Stimulated activated CD8-positive, alpha-beta memory T cell treated with anti-CD3 and anti-CD28 coated beads, Interleukin-7, amount 100 ng/mL, for 4 hours (primary cell): ENCODE measurements around the gene SHD.
"Not testable (repeated sequence)": the region's sequence is repeated elsewhere in the genome, so short reads cannot be mapped to it uniquely, and the experiment has no call there.

Experiments used
- DNase-seq, 2 donors: peaks; one replicate each; pipeline ENCODE4 v3.0.0-alpha.2; 2020; ENCODE audit warnings: low read depth in 2 of 2

Gene SHD

GRCh38 chr19:4267101-4267900, 11.8 kb upstream of the SHD start:
- DNase-seq, result peak; percentile 15 to 30

GRCh38 chr19:4267901-4268815, 10.9 kb upstream of the SHD start:
- no peak for DNase-seq

DNA sequence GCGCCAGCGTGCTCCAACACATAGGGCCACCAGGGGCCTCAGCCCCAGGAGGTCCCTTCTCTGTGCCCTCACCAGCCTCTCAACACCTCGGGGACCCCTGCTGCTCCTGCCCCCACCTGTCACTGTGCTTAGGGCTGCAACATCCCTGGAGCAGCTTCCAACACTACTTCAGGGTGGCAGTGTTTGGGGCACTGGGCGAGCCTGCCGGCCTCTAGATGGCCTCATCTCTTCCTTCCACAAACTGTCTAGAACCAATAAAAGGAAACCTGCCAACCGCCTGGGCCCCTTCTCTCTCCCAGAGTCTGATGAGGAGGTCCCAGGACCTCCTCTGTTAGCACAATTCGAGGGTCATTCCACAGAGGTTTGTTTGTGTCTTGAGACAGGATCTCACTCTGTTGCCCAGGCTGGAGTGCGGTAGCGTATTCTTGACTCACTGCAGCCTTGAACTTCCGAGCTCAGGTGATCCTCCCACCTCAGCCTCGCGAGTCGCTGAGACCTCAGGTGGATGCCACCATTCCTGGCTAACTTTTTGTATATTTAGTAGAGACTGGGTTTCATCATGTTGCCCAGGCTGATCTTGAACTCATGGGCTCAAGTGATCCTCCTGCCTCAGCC, 10.1 kb upstream of the SHD start:
- DNase-seq, result no peak

- DNase-seq, result no peak
Observed at GRCh38 chr19:4272894-4273293, 6.2 kb upstream of the SHD start.

DNA sequence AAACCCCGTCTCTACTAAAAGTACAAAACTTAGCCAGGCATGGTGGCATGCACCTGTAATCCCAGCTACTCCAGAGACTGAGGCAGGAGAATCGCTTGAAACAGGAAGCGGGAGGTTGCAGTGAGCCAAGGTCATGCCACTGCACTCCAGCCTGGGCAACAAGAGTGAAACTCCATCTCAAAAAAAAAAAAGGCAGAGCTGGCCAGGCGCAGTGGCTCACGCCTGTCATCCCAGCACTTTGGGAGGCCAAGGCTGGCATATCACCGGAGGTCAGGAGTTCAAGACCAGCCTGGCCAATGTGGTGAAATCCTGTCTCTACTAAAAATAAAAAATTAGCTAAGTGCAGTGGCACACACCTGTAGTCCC, 4.8 kb upstream of the SHD start:
- DNase-seq, result not testable (repeated sequence)

DNA sequence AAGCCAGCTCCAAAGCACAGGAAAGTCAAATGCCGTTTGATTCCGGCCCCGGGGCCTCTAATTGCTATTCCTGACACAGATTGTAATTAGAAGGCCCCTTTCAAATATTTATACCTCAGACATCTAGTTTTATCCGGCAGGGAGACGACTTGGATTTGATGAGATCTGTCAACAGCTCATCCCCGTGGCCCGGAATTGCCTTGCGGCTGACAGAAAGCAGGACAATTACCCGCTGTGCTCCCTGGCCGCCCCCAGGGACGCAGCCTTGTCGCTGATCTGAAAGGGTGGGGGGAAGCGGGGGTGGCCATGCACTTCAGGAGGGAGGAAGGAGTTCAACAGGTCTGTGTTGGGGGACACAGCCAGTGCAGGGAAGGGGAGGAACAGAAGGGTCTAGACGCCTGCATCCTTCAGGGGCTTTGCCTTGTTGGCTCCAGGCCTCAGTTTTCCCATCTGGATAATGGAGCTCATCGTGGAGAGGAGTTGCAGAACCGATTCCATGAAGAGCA, 1.8 kb upstream of the SHD start:
- DNase-seq, result no peak

- no peak for DNase-seq
Observed at GRCh38 chr19:4278010-4278409, 1.1 kb upstream of the SHD start.

GRCh38 chr19:4279267-4279529, 132 bp downstream of the SHD start:
- no peak for DNase-seq

- DNase-seq, result no peak
Observed at GRCh38 chr19:4279530-4280422, 710 bp downstream of the SHD start.

GRCh38 chr19:4284176-4284958, 5.3 kb downstream of the SHD start:
- no peak for DNase-seq

- no peak for DNase-seq
Observed at GRCh38 chr19:4284974-4285373, 5.9 kb downstream of the SHD start.

DNA sequence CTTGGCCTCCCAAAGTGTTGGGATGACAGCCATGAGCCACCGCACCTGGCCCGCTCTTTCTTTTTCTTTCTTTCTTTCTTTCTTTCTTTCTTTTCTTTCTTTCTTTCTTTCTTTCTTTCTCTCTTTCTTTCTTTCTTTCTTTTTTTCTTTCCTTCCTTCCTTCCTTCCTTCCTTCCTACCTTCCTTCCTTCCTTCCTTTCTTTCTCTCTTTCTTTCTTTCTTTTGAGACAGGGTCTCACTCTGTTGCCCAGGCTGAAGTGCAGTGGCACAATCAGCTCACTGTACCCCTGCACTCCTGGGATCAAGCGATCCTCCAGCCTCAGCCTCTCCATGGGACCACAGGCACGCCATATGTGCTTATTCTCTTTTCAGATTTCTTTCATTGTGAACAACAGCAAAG, 7.1 kb downstream of the SHD start:
- not testable (repeated sequence) for DNase-seq

DNA sequence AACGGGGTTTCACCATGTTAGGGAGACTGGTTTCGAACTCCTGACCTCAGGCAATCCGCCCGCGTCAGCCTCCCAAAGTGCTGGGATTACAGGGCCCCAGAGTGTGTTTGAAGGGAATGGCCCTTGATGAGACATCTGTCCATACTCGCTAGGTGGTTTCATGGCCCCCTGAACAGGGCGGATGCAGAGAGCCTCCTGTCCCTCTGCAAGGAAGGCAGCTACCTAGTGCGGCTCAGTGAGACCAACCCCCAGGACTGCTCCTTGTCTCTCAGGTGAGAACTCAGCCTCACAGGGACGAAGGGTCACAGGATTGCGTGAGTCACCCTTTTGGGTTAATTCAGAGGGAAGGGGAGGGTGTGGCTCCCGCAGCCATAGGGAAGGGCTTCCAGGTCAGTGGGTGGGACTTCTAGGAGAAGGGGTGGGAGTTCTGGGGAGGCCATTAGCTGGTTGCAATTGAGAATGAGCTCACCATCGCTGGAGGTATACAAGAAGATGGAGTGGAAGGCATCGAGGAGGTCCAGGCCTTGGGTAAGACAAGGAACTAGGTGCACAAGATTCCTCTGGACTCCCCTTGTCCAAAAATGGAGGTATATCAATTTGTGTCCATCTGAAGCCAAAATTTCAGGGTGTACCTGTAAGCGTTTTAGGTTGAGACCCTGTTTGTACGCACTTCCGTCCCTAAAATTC, 9.2 kb downstream of the SHD start:
- no peak for DNase-seq

GRCh38 chr19:4291184-4291732, 12.2 kb downstream of the SHD start:
- DNase-seq, result no peak

GRCh38 chr19:4292515-4292914, 13.4 kb downstream of the SHD start:
- no peak for DNase-seq

- no peak for DNase-seq
Observed at GRCh38 chr19:4294389-4294788, 15.3 kb downstream of the SHD start.

- DNase-seq, result no peak
Observed at GRCh38 chr19:4295972-4296771, 17.1 kb downstream of the SHD start.

GRCh38 chr19:4297901-4298809, 19.1 kb downstream of the SHD start:
- DNase-seq, result peak in 1 of 2 donors; percentile 8
